ENCODE data around the gene ENTPD7.
"Not testable (repeated sequence)": the region's sequence is repeated elsewhere in the genome, so short reads cannot be mapped to it uniquely, and the experiment has no call there.

The ENTPD7 gene

DNA sequence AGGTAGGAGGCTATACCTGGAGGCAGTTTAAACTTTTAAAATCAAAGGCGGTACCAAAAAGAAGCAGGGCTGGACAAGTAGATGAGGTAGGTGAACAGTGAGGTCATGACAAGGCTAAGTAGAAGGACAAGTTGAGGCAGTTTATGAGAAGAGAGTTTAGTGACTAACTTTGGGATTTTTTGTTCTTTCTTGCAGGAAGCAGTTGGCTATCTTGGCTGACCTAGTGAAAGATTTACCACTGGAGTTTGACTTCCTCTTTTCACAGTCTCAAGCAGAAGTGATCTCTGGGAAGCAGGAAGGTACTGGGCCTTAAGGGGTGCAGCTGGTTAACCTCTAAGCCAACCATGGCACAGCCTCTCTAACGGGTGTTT is 26.3 kb downstream of the ENTPD7 start:
- DNase-seq (ENCODE audit: low spot score) = no peak

DNA sequence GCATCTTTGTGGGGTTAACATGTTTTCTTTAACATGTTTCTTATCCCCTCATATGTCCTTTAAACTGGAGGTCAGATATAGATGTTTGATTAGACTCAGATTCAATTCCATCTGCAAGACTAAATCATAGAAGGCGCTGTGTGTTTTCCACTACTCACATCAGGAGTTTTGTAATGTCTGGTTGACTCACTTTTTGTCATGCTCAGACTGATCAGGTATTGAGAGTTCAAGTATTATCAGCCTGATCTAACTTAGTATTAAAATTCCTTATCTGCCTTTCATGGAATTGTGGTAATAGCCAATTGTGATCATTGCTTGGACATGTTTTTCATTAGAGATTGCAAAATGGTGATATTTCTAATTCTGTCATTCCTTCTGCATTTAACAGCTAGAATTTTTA is 30.2 kb downstream of the ENTPD7 start:
- DNase-seq (ENCODE audit: low spot score) = no peak

DNA sequence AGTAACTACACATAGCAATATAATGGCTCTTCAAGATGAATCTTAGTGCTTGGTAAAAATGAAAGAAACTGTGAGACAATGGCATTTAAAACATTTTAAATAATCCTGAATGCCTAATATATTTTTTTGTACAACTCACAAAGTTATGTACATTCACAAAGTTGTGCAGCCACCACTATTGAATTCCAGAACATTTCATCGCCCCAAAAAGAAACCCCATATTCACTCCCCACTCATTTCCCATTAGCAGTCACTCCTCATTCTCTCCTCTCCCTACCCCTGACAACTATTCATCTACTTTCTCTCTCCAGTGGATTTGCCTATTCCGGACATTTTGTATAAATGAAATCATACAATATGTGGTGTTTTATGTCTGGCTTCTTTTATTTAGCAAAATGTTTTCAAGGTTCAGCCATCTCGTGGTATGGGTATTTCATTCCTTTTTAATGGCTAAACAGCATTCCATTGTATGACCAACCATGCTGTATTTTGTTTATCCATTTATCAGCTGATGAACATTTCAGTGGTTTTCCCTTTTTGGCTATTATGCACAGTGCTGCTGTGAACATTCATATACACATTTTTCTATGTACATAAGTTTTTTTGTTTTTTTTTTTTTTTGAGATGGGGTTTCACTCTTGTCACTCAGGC is 34.7 kb downstream of the ENTPD7 start:
- no peak for DNase-seq (ENCODE audit: low spot score)

DNA sequence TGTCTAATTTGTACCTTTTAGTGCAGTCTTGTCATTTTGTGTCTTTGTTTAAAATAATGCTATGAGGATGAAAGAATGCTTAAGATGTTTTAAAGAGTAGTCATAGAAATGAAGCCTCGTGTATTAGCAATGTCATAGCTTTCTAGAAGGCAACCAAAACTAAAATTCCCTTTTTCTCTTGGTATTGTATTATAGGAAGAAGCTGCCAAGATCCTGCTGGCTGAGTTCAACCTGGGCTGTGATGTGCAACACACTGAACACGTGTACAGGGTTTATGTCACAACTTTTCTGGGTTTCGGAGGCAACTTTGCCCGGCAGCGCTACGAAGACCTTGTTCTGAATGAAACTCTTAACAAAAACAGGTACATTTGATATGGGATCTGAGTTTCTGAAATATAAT is 36.5 kb downstream of the ENTPD7 start:
- no peak for DNase-seq (ENCODE audit: low spot score)

DNA sequence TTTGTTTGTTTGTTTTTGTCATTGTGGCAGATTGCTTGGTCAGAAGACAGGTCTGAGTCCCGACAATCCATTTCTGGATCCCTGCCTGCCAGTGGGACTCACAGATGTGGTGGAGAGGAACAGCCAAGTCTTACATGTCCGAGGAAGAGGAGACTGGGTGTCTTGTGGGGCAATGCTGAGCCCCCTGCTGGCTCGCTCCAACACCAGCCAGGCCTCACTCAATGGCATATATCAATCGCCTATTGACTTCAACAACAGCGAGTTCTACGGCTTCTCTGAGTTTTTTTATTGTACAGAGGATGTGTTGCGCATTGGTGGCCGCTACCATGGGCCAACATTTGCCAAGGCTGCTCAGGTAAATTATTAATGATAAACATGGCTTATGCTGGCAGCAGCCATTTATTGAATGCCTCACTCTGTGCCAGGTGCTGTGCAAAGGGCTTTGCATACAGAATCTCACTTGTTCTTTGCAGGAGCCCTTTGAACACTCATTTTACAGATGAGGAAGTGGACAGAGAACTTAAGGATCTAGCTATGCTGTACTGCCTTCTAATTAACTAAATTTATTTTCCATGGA is 39.3 kb downstream of the ENTPD7 start:
- no peak for DNase-seq (ENCODE audit: low spot score)

DNA sequence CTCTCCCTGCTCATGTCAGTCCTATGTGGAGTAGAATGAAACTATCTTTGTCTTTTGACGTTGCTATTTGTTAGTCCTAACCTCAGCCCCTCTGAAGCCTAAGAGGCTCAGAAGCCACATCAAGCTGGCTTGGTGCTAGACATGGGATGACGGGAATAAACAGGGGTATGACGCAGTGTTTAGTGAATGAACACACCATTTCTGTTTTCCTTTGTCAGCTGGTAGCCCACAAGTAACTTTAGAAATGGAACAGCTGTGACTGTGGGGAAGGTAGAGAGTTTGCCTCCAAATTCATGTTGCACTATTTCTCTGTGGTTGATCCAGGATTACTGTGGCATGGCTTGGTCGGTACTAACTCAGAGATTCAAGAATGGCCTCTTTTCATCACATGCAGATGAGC is 41.3 kb downstream of the ENTPD7 start:
- DNase-seq (ENCODE audit: low spot score) = no peak

DNA sequence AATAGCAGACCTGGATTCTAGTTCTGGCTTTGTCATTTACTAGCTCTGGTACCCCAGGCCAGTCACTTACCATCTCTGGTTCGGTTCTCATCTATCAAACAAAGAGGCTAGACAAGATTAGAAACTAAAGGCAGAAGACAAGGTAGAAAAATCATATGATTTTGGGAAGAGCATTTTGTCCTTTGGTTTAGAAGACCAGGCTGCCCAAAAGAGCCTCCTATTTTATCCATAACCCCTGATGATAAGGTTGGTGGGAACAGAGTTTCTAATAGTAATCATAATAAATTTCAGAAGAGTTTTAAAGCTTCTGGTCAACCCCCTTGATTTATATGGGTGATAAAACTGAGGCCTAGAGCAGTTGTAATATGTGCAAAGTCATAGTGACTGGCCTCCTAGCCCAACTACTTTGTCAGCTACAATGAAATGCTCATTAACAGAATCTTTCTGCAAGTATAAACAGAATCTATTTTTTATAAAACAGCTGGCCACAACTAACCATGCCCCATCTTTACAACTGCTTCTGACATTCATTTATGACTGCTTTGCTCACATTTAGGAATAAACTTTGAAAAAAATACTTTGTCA is 49.2 kb downstream of the ENTPD7 start:
- DNase-seq (ENCODE audit: low spot score) = no peak

DNA sequence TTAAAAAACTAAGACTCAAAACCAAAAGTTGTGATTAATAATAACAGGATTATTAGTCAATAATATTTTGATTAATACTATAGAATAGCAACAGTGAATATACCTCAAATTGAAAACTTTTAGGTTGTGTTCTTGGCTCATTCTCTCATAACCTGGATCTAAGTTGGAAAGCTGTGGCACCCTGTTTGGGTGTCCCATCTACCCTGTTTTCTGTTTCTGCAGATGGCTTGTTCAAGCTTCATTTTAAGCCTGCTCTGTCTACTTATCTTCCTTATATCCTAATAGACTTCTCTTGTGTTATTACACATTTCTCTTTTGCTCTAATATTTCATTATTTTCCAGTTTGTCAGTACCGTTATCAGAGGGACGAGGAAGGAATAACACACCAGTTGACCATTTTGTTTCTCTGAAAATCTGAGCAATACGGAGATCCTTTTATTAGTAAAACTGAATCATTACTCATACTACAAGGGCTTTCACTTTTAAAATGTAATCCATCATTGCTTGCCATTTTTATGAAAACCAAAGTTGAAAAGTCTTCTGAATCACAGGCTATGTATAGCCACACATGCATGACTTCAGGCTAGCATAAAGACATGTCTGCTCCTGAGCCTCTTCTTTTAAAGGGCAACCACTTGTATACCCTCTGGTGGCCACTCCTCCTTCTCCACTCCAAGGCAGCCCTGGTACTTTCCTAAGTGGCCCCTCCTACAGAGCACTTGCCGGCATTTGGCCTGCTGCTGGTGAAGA is 50.3 kb downstream of the ENTPD7 start:
- DNase-seq (ENCODE audit: low spot score) = no peak

DNA sequence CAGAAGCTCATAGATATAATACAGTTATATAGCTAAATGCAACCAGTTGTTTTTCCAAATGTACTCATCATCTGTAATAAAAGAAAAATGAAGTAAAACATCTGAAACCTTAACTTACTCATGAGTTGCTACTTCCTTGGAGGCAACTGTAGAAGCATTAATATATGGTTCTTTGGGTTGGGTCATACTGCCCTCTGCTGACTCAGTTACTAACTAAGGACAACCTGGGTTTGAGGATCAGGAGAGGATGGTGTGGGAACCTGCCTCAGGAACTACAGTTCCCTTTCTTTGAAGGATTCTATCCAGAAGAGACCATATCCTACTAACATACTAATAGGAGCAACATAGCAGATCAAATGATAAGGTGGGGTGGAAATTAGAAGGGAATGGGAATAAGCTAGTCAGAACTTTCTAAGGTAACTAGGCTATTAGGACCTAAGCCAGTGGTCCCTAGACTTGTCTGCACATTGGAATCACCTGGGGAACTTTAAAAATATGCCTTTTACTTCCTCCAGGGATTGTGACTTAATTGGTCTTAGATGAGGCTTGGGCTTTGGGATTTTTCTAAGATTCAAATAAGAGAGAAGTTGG is 51.9 kb downstream of the ENTPD7 start:
- DNase-seq (ENCODE audit: low spot score) = peak; percentile 14

DNA sequence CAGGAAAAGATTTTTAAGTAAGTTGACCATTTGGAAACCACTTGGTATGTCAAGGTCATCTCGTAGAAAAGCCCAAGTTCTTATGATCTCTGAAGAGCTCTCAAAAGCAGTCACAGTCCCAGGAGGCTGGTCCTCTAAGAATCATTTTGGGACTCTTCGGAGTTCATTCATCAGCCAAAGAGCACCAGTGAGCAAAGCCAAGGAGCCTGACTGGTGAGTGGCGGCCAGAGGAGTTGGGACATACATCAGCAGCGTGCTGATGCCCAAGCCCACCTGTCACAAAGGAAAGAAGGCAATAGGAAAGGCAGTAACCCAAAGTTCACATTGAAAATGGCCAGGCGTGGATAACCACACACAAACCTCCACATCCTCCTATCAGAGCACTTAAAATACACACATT is 55.1 kb downstream of the ENTPD7 start:
- no peak for DNase-seq (ENCODE audit: low spot score)

DNA sequence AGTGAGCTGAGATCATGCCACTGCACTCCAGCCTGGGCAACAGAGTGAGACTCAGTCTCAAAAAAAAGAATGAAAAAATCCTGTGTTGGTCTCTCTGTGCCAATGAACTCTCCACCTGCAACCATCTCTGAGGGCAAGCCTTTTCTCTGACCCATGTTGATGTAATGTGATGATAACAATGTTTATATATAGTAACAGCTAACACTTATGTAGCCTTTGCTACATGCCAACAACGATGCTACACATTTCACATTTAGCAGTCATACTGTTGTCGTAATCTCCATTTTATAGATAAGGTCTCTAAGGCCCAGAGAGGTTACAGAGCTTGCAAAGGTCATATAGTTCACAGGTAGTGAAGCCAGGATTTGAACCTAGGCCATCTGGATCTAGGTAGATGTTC is 61.1 kb downstream of the ENTPD7 start:
- DNase-seq (ENCODE audit: low spot score) = no peak

DNA sequence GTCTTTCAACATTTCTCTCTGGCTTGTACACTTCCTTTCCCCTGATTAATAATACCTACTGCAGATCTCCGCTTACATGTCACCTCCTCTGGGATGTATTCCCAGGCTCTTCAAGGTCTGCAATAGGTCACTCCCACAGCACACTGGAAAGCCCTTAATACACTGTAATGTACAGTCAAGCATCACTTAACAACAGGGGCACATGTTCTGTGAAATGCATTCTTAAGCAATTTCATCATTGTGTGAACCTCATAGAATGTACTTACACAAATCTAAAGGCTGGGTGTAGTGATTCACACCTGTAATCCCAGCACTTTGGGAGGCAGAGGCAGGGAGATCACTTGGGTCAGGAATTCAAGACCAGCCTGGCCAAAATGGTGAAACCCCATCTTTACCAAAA is 70.7 kb downstream of the ENTPD7 start:
- no peak for DNase-seq (ENCODE audit: low spot score)

DNA sequence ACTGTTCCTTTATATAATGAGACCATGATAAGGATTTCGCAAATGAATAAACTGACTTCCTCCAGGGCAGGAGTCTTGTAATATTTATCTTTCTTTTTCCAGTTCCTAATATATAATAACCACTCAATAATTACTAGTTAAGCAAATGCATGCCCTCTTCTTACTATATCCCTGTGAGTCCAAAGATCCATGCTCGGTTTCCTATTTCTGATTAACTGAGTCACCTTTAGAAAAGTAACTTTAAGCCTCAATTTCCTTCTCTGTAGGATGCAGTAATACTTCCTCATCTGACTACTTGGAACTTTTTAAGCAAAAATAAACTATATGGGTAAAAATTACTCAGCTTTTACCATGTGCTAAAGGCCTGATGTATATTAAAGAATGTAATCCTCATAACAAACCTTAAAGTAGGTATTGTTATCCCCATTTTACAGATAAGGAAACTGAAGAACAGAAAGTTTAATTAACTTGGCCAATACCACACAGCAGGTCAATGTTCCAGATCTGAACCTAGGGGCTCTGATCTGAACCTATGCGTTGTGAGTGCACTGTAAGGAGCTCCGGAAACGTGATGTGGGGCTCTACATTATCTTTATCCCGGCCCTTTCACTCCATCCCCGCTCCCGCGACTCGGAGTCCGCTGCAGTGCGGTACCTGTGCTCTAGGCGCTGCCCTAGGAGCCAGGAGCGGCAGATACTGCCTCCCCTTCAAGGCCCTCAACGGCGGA is 72.2 kb downstream of the ENTPD7 start:
- DNase-seq (ENCODE audit: low spot score) = no peak

DNA sequence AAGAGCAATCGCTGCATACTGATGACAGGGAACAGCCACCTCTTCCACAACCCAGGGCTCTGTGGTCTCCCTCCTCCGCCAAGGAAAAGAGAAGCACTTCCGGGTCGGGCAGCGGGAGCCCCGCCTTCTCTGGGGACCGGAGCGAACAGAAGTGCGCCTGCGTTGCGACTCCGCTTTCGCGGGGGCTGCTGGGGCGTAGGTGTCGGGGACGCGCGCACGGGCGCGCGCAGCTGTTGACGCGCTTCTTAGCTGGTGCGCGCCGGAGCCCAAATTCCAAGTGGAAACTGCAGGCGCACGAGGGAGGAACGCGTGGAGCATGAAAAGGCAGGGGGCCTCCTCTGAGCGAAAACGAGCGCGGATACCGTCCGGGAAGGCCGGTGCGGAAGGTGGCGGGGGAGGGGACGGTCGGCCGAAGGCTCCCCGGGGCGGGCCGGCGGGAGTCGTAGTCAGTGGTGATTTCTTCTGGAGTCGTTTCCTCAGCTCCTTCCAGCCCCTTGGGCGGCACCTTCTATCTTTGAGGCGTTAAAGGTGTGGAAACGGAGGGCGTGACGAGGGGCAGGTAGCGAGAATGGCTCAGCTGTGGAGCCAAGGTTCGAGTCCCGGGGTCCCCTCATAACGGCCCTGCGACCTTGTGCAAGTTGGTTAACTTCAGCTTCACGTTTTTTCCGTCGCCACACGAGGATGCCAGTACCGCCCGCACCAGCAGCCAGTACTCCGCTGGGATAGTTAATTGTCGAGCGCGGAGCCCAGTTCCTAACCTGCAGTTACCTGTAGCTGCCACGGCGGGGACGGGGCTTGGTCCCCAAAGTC is 72.9 kb downstream of the ENTPD7 start, which contains the start of the genes COX15 and CUTC:
TSS of gene COX15 (minus strand) at position 95 of the 810 bp plus-strand sequence. CDS start at position 17, 78 bp downstream.
TSS of gene CUTC (plus strand) at position 202 of the 810 bp plus-strand sequence. CDS start at position 317, 115 bp downstream.
- DNase-seq (ENCODE audit: low spot score) = peak; percentile 84

DNA sequence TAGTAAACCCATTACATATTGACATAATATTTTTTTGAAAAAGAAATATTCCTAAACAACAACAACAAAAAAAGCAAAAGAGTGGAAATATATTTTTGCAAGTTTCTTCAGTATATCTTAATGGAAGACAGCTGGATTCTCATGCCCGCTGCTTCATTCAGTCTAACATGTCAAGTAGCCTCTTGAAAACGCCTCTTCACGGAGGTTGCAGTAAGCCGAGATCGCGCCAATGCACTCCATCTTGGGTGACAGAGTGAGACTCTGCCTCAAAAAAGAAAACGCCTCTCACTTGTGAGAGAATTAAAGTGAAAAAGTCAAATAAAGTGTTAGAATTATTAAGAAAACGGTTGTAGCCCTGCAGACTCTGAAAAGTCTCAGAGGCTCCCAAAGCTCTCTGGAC is 74.1 kb downstream of the ENTPD7 start:
- no peak for DNase-seq (ENCODE audit: low spot score)

DNA sequence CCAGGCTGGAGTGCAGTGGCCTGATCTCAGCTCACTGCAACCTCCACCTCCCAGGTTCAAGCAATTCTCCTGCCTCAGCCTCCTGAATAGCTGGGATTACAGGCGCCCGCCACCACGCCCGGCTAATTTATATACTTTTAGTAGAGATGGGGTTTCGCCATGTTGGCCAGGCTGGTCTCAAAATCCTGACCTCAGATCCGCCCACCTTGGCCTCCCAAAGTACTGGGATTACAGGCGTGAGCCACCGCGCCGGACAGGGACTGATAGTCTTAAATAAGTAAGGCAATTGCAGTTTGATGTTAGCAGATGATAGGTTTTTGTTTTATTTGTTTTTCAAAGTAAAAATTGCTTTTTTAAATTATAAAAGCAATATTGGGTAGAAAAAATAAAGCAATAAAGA is 74.8 kb downstream of the ENTPD7 start:
- not testable (repeated sequence) for DNase-seq (ENCODE audit: low spot score)

DNA sequence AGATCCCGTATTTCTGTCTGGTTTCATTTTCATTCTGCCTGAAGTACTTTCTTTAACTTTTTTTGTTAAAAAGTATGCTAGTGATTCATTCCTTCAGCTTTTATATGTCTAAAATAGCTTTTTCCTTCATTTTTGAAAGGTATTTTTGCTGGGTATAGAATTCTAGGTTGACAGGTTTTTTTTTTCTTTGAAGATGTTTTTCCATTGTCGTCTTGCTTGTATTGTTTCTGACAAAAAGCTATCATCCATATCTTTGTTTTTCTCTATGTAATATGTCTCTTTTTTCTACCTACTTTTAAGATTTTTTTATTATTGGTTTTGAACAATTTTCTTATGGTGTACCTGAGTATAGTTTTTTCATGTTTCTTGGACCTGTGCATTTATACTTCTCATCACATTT is 81.0 kb downstream of the ENTPD7 start:
- no peak for DNase-seq (ENCODE audit: low spot score)

DNA sequence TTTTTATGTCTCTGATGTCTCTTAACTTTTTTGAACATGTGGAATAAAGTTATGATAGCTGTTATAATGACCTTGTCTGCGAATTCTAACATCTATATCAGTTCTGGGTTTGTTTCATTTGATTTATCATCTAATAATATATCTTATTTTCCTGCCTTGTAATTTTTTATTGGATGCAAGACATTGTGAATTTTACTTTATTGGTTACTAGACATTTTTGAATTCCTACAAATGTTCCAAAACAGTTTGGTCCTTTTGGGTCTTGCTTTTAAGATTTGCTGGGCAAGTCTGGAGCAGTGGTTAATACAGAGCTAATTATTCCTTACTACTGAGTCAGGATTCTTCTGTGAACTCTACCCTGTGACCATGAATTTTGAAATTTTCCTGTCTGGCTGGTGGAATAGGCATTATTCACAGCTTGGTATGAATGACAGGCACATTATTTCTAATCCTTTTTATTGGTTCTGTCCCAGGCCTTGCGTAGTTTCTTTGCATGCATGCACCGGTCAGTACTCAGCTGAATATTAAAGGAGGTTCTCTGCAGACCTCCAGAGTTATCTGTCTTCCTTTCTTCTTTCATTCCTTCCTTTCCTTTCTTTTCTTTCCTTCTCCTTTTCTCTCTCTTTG is 81.7 kb downstream of the ENTPD7 start:
- no peak for DNase-seq (ENCODE audit: low spot score)

DNA sequence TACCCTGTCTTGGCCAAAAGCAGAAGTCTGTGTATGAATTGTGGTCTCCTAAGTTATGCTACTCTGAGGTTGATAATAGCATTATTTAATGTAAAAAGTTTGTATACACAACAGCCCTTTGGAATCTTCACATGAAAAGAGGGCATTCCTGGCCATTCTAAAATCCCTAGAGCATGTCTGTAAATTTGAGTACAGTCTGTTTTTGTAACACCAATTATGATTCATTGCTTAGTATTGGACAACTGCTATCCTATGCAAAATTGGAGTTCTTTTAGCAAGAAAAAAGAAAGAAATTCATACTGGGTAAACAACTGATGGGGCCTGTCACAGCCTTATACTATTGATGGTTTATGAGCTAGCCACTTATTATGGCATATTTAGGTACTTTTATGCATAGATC is 82.9 kb downstream of the ENTPD7 start:
- no peak for DNase-seq (ENCODE audit: low spot score)

DNA sequence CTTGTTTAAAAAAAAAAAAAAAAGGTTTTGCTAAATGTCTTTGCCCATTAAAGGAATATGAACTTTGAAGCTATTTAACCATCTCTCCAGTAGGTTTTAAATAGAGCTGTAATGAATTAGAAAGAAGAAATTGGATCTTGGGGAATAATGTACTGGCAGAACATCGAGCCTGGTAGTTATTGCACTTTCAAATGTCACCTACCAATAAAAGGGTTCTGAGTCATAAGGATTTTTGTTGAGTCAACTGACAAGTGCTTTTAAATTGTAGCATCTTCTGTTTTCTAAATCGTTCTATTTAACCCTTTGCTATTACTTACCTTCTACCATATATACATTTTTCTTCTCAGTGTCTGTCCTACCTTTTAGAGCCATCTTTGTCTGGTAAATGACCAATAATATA is 83.4 kb downstream of the ENTPD7 start:
- DNase-seq (ENCODE audit: low spot score) = no peak

DNA sequence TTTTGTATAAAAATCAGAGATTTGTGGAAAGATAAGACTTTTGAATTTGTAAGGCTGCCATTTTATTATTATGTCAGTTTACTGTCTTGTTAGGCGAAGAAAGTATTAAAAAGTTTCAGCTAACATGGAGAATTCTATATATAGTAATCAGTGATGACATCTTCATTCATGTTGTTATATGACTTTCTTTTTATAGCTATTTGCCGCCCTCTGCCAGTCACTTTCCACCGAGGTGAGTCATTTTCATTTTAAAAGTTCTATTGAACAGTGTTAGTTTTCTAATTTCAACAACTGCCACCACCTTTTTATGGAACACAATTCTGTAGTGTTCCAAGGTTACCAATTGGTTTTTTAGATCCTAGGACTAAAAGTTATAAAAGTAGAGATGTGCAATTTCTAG is 84.5 kb downstream of the ENTPD7 start:
- DNase-seq (ENCODE audit: low spot score) = no peak

Measured in COLO829 (cell line).